ENCODE results near the gene KCNJ15.

DNA sequence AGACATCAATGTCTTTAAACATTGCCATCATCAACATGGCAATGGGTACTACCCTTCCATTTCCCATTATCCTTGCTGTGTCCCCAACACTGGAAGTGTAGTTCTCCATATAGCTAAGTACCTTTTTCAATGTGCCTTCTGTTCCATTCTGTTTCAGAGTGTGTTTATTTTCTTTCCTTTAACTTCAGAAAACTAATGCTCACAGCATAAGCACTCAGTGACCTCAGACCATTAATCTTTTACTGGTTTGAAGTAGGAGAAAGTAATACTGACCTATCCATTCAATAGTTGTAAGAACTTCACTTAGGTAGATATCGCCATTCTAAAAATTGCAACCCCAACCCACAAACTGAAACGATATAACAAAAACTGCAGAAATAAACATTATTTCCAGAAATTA lies 37.8 kb downstream of the KCNJ15 start:
- TF ChIP-seq CTCF (IDR thresholded peaks at IDR 0.05; ENCODE audit: poor library complexity, severe bottlenecking) (no peak), POLR2AphosphoS5 (IDR thresholded peaks at IDR 0.05) (no peak)
